Stimulated activated CD4-positive, alpha-beta T cell treated with anti-CD3 and anti-CD28 coated beads, Interleukin-1b, Interleukin-23, amount 100 ng/mL, for 4 hours (primary cell): ENCODE measurements around the gene CD14.
"Not testable (repeated sequence)": the region's sequence is repeated elsewhere in the genome, so short reads cannot be mapped to it uniquely, and the experiment has no call there.

Experiments used
- DNase-seq, 2 donors: peaks; one replicate each; pipeline ENCODE4 v3.0.0-alpha.2; 2020; ENCODE audit warnings: low read depth in 2 of 2

CD14 gene

DNA sequence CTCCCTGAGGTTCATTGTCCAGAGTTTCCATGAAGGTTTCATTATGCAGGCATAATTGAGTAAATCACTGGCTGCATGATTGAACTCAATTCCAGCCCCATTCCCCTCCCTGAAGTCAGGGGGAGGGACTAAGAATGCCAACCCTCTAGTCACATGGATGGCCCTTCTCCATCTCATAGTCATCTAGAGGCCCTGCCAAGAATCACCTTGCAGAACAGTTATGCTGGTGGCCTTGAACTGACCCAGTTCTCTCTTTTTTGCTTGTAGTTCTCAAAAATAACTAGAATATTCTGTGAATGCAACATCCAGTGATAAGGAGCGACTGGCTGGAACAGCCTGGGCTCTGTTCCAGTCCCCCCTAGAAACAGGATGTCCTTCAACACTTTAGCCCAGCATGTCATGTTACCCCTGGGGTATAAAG, 36.6 kb downstream of the CD14 start:
- DNase-seq: no peak

DNA sequence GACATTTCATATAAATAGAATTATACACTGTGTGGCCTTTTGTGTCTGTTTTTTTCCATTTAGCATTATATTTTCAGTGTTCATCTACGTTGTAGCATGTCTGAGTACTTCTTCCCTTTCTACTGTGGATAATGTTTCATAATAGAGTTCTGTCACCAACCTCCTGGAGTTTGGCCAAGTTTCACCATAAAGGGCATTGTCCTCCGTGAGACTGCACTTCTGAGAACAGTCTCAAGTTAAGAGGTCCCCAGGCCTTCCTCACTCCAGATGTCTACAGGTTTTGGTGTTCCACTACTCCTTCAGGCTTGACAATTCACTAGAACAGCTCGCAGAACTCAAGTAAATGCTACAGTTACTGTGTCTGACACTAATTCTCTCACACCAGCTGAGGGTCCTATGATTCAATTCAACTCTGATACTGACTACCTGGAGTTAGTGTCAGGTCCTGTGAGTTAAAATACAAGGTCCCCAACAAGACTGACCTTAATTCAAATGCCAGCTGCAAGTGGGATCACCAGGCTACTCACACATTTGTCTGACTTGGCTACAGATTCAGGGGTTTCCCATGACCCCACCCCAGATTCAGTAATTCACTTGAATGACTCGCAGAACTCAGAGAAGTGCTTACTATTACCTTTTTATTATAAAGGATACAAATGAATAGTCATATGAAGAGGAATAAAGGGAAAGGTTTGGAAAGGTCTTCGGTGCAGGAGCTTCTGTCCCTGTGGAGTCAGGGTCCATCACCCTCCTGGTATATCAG, 37.3 kb downstream of the CD14 start:
- DNase-seq: no peak

DNA sequence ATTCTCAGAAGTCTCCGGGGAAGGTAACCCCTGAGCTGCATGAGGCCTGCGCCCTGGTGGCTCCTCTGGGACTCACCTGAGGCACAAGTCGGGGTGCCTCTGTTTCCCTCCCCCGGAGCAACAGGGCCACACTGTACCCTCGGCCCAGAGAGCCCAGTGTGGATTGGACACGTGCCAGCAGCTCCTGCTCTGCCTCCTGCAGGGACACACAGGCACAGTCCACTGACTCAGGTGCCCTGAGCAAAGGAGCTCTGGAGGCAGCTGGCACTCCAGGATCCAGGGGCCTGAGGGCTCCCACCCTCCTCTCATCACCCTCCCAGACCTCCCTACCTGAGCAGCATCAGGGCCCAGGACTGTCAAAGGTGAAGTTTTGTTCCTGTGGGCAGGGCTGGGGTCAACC, 38.8 kb downstream of the CD14 start:
- no peak for DNase-seq

DNA sequence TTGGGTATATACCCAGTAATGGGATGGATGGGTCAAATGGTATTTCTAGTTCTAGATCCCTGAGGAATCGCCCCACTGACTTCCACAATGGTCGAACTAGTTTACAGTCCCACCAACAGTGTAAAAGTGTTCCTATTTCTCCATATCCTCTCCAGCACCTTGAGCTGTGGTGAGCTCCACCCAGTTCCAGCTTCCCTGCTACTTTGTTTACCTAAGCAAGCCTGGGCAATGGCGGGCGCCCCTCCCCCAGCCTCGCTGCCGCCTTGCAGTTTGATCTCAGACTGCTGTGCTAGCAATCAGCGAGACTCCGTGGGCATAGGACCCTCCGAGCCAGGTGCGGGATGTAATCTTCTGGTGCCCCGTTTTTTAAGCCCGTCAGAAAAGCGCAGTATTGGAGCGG, 39.9 kb downstream of the CD14 start:
- not testable (repeated sequence) for DNase-seq

DNA sequence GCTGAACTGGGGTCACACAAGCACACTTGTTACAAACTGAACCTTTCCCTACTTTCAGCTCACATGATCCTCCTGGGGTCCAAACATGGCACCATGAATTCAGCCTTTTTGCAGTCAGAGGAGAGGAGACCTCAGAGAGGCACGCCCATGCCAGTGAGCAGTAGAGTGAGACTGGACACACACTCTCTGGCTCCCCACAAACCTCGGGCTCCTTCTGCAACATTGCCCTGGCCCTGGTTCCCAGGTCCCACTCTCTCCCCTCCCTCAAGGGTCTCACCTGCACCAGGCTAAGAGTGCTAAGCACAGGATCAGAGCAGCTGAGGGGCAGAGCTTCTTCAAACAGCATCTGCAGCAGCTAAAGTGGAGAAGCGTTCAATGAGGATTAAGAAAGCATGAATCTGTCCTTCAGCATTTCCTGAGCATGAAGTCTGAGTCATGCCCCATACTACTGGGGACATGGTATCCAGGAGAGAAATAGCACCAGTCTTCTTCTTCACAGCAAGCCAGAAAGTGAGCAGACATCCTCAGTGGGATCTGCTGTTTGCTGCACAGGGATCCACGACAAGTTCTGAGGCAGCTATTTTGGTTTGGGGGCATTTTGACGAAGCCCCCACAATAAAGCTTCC, 41.1 kb downstream of the CD14 start:
- DNase-seq: no peak

DNA sequence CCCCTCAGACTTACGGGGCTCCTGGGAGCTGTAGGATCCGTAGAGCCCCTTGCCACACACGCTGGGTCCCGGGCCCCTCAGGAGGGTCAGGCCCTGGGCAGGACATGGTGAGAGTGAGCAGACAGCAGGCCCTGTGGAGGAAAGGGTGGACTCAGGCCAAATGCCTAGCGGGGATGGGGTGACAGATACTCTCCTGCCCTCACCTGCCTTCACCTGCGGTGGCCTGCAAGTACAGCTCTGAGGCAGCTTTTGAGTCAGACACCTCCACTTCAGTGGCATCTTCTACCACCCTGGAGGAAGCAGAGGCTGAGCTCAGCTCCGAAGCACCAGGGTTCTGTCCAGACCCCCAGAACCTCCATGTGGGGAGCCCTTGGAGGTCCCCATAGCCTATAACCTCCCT, 42.1 kb downstream of the CD14 start:
- DNase-seq: no peak

DNA sequence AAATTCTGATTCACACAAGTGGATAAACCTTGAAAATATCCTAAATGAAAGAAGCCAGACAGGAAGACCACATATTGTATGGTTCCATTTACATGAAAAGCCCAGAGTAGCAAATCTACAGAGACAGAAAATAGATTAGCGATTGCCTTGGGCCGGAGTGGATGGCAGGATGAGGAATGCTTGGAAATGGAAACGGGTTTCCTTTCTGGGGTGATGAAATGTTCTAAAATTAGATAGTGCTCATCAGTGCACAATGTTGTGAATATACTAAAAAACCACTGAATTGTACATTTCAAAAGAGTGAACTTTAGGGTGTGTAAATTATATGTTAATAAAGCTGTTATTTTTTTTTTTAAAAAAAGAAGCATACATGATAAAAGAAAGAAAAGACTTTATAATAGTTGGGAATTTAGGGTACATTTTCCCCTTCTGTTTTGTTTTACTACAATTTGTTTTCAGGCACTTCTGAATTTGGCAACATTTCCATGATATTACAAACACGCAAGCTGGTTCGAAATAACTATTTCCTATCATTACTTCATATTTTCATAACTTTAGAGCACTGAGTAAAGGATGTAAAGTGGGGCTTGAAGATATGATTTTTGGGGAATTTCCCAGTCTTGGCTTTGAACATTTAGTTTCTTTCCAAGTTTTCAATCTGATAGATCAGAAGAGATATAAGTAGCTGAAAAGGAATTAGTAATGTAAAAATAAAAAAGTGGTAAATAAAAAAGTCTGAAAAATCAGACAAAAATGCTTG, 44.5 kb downstream of the CD14 start:
- DNase-seq: no peak

DNA sequence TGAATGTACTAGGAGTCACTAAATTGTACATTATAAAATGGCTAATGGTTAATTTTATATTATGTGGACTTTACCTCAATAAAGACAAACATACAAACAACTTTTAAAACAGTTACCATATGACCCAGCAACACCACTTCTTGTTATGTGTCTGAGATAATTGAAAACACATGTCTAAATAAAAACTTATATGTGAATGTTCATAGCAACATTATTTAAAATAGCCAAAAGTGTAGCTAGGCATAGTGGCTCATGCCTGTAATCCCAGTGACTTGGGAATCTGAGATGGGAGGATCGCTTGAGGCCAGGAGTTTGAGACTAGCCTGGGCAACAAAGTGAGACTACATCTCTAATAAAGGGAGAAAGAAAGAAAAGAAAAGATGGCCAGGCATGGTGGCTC, 45.5 kb downstream of the CD14 start:
- DNase-seq: no peak
